Astrocyte (in vitro differentiated cells and primary cell): ENCODE results near the gene RASGRF2.

Experiments
- CTCF ChIP-seq: IDR thresholded peaks from 2 replicates; pipeline ENCODE4 v1.5.1; 2011; ENCODE audit warnings: low read depth, mild to moderate bottlenecking, inconsistent platforms, low read length, moderate library complexity; ENCODE audit not compliant: insufficient read depth
- EZH2 ChIP-seq: IDR thresholded peaks from 2 replicates; pipeline ENCODE4 v1.6.1; 2012; ENCODE audit warnings: mild to moderate bottlenecking, low read length, inconsistent platforms; ENCODE audit not compliant: insufficient read depth

GRCh38 chr5:81161012-81161601 lies 200.9 kb downstream of the RASGRF2 start:
- TF ChIP-seq CTCF: no peak
- TF ChIP-seq EZH2: no peak
